ENCODE measurements around the gene FAM240B. TPM values are rescaled to one million over a fixed set of nuclear protein-coding genes. Genes with fewer than 3 reads are reported as not detected.

FAM240B gene
- total RNA-seq, 2 donors from 2014 or later = not detected

- ATAC-seq = no peak
- Mint-ChIP-seq H3K4me3 (no peak overlapping the region), H3K27ac (no peak overlapping the region), H3K27me3 (peaks cover 30% of the 10 kb centered on the region), H3K4me1 (no peaks in the 10 kb centered on the region), H3K36me3 (ENCODE audit: low read depth) (no peaks in the 10 kb centered on the region)
- no peak for DNase-seq
- no peaks in the 10 kb centered on the region for H3K9me3 ChIP-seq (ENCODE audit: control insufficient read depth, low read length, poor library complexity, severe bottlenecking)
Observed at GRCh38 chr9:38649731-38650363, 70.1 kb downstream of the FAM240B start.

- ATAC-seq = no peak
- H3K4me1 Mint-ChIP-seq = no peaks in the 10 kb centered on the region
- H3K9me3 ChIP-seq (ENCODE audit: control insufficient read depth, low read length, poor library complexity, severe bottlenecking) = no peaks in the 10 kb centered on the region
- H3K27ac Mint-ChIP-seq = no peak overlapping the region
- peaks cover 32% of the 10 kb centered on the region for H3K27me3 Mint-ChIP-seq
- no peak for DNase-seq
- no peaks in the 10 kb centered on the region for H3K36me3 Mint-ChIP-seq (ENCODE audit: low read depth)
- H3K4me3 Mint-ChIP-seq = peak overlapping the region; percentile 7
Observed at GRCh38 chr9:38644601-38645000, 75.3 kb downstream of the FAM240B start.

Other genes with a start within 250 kb of the FAM240B start
- 10 to 100 TPM; 21.0 to 22.3 TPM for gene ANKRD18A, start 99.5 kb downstream of the FAM240B start, total RNA-seq